Raji (cell line): Measurements from ENCODE around the gene PSMB11.

ENCODE experiments used
- POLR2A ChIP-seq: IDR thresholded peaks from 2 replicates; pipeline ENCODE4 v1.6.1; 2011; ENCODE audit warnings: low read depth, low read length, control low read depth; ENCODE audit not compliant: insufficient read depth

Gene PSMB11

GRCh38 chr14:23074906-23075305 lies 32.9 kb downstream of the PSMB11 start:
- no peak for TF ChIP-seq POLR2A

GRCh38 chr14:23076785-23077408 lies 34.9 kb downstream of the PSMB11 start:
- no peak for TF ChIP-seq POLR2A

- no peak for TF ChIP-seq POLR2A
Measured at GRCh38 chr14:23077962-23078361, 36.0 kb downstream of the PSMB11 start.

GRCh38 chr14:23078692-23079116 lies 36.7 kb downstream of the PSMB11 start:
- TF ChIP-seq POLR2A = no peak

- TF ChIP-seq POLR2A = no peak
Measured at GRCh38 chr14:23079716-23080115, 37.7 kb downstream of the PSMB11 start.

GRCh38 chr14:23080474-23080873 lies 38.5 kb downstream of the PSMB11 start:
- no peak for TF ChIP-seq POLR2A

GRCh38 chr14:23085458-23085857 lies 43.4 kb downstream of the PSMB11 start:
- no peak for TF ChIP-seq POLR2A

GRCh38 chr14:23086565-23086964 lies 44.6 kb downstream of the PSMB11 start:
- no peak for TF ChIP-seq POLR2A

GRCh38 chr14:23089498-23090253 lies 47.7 kb downstream of the PSMB11 start:
- no peak for TF ChIP-seq POLR2A

GRCh38 chr14:23090254-23090636 lies 48.2 kb downstream of the PSMB11 start:
- TF ChIP-seq POLR2A = no peak

GRCh38 chr14:23091294-23092225 lies 49.5 kb downstream of the PSMB11 start:
- TF ChIP-seq POLR2A = no peak

- TF ChIP-seq POLR2A = no peak
Measured at GRCh38 chr14:23093104-23093503, 51.1 kb downstream of the PSMB11 start.

GRCh38 chr14:23093526-23093925 lies 51.5 kb downstream of the PSMB11 start:
- TF ChIP-seq POLR2A = no peak
